Measurements from ENCODE around the gene MRPL38.

- TF ChIP-seq CTCF (conservative IDR thresholded peaks at IDR 0.05 in 1 of 2, IDR thresholded peaks at IDR 0.05 in 1 of 2; ENCODE audit: extremely low read depth in 1 of 2, insufficient read depth in 1 of 2, low read depth in 1 of 2, low read length in 2 of 2) (no peak), EZH2 (IDR thresholded peaks at IDR 0.05; ENCODE audit: borderline replicate concordance, low read length) (no peak)
Observed at GRCh38 chr17:75909812-75910274, 5.2 kb upstream of the MRPL38 start.

Measured in mammary epithelial cell (primary cell).